GM12892 (cell line): ENCODE measurements around the gene SLC38A1.
"Not testable (repeated sequence)": the region's sequence is repeated elsewhere in the genome, so short reads cannot be mapped to it uniquely, and the experiment has no call there.

Experiments
- DNase-seq: peaks from one replicate; pipeline ENCODE4 v3.0.0; 2011; ENCODE audit not compliant: insufficient read length
- FAIRE-seq: peaks from 2 replicates; lab custom pipeline; 2011; peaks lifted over from hg19 to GRCh38; lab: Jason Lieb, UNC
- POLR2A ChIP-seq: IDR thresholded peaks from 2 replicates; pipeline ENCODE4 v1.6.1; 2011; ENCODE audit warnings: low read depth, low read length, control low read depth
- POLR2AphosphoS5 ChIP-seq: IDR thresholded peaks from 2 replicates; pipeline ENCODE4 v1.6.1; 2011; ENCODE audit warnings: low read depth, low read length, control low read depth
- TAF1 ChIP-seq: IDR thresholded peaks from 2 replicates; pipeline ENCODE4 v1.6.1; 2011; ENCODE audit warnings: low read depth, mild to moderate bottlenecking, control low read depth, low read length, borderline replicate concordance

Gene SLC38A1

DNA sequence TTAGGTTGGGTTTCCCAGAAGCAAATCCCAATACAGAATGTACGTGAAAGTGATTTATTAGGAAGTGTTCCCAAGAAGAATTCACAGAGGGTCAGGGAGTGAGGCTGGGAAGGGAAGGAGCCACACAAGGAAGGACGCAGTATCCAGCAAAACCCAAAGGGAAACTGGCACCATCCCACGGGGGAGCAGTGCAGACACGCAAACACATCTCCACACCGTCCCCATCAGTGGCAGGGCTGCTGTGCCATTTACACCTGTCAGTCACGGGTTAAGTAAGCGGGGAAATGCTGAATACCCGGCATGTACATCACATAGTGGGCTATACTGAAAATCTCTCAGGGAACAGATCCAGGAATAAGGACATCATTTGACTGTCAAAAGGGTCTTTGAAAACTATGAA lies 93.9 kb downstream of the SLC38A1 start:
- TF ChIP-seq TAF1 (no peak), POLR2A (no peak), POLR2AphosphoS5 (no peak)
- DNase-seq, result no peak
- FAIRE-seq, result peak; percentile 76

DNA sequence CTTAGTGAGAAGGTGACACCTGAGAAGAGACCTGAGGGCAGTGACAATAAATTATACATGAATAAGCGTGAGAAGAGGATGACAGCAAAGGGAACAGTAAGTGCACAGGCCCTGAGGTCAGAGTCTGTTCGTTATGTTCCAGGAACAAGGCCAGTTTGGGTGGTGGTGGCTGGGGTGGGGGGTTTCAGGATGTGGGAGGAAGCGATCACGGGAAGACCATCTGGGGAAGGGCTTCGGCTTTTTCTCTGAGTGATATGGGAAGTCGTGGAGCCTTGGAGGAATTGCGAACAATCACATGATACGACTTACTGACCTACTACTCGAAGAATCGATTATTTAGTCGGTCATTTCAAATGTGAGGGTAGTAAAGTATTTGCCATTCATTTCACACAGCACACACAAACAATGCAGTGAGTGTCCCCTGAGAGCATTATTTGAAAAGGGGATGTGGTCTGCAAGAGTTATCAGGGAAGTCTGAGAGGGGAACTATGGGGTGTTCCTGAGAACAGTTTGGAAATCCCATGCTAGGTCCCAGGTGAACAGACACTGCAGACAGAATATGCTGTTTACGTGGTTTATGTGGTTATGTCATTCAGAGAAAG lies 94.7 kb downstream of the SLC38A1 start:
- no peak for TF ChIP-seq POLR2A
- no peak for TF ChIP-seq TAF1
- TF ChIP-seq POLR2AphosphoS5, result no peak
- FAIRE-seq (peak; percentile 87), DNase-seq (no peak)

DNA sequence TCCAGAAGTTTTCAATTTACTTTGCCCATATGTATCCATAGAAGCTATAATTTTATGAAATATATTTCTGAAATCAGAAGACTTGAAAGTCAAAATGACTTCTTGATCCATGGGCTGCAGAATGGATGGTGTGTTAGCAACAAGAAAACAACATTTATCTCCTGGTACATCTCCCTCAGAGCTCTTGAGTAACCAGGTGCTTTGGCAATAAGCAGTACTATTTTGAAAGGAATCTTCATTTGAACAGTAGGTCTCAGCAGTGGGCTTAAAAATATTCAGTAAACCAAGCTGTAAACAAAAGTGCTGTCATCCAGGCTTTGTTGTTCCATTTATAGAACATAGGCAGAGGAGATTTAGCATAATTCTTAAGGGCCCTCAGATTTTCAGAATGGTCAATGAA lies 100.4 kb downstream of the SLC38A1 start:
- FAIRE-seq (no peak), DNase-seq (no peak)
- no peak for TF ChIP-seq POLR2AphosphoS5
- no peak for TF ChIP-seq TAF1
- no peak for TF ChIP-seq POLR2A

DNA sequence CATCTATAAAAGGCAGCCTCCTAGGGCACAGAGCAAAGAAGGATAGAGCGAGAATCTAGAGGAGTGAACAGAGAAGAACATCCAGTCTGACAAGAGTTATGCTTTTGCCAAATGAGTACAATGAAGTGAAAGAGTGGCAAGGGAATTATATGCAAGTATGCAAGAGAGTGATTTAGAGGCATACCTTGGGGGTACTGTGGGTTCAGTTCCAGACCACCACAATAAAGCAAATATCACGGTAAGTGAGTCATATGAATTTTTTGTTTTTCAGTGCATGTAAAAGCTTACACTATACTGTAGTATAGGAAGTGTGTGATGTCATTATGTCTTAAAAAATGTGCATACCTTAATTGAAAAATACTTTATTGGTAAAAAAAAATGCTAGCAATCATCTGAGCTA lies 101.4 kb downstream of the SLC38A1 start:
- no peak for FAIRE-seq
- no peak for DNase-seq
- TF ChIP-seq POLR2A (no peak), POLR2AphosphoS5 (no peak), TAF1 (no peak)

DNA sequence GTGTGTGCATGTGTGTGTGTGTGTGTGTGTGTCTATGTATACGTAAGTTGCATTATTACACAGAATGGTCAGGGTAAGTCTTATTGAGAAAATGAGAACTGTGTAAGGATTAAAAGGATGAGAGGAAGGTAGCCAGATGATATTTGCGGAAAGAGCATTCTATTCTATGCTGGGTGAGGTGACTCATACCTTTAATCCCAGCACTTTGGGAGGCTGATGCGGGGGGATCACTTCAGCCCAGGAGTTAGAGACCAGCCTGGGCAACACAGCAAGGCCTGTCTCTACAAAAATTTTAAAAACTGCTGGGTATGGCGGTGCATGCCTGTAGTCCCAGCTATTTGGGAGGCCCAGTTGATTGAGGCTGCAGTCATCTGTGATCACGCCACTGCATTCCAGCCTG lies 103.7 kb downstream of the SLC38A1 start:
- DNase-seq (no peak), FAIRE-seq (no peak)
- TF ChIP-seq TAF1 (no peak), POLR2A (no peak), POLR2AphosphoS5 (no peak)

DNA sequence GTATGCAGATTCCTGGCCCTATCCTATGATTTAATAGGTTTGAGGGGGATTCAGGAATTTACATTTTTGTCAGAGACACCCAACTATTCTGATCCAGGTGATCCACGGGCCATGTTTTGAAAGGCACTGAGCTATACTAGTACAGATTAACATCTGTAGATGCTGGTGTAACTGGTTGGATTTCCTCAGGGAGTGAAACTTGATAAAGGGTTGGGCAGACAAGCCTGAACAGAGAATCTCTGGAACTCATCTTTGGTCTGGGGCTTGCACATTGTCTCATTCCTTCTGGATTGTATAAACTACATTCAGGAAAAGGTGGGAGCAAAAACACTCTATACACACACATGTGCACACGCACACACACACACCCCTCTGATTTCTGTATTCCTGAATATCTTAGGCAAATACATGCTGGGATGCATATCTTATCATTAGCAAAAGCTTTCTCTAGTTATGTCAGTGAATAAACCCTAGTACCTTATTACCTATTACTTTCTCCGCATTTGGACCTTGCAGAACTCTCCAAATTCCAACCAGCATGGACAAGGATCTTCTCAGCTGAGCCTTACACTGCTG lies 104.6 kb downstream of the SLC38A1 start:
- DNase-seq, result no peak

DNA sequence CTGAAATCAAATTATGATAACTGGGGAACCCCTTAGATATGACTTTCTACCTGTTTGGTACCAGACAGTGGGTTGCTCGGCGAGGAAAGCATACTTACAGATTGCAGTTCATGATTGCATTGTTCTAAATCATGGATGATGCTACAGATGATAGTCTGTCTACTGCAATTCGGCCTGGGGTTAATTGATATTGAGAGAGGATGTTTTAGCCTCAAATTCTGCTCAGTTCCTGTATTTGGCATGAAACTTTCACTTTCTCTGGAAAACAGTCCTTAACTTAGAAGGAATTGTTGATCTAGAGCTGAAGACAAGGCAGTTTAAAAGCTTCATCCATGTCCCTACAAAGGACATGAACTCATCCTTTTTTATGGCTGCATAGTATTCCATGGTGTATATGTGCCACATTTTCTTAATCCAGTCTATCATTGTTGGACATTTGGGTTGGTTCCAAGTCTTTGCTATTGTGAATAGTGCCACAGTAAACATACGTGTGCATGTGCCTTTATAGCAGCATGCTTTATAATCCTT lies 106.2 kb downstream of the SLC38A1 start:
- FAIRE-seq, DNase-seq: not testable (repeated sequence)

More for the DNA sequence above, 104.6 kb downstream of the SLC38A1 start:
- no peak for FAIRE-seq
- TF ChIP-seq POLR2A, result no peak

DNA sequence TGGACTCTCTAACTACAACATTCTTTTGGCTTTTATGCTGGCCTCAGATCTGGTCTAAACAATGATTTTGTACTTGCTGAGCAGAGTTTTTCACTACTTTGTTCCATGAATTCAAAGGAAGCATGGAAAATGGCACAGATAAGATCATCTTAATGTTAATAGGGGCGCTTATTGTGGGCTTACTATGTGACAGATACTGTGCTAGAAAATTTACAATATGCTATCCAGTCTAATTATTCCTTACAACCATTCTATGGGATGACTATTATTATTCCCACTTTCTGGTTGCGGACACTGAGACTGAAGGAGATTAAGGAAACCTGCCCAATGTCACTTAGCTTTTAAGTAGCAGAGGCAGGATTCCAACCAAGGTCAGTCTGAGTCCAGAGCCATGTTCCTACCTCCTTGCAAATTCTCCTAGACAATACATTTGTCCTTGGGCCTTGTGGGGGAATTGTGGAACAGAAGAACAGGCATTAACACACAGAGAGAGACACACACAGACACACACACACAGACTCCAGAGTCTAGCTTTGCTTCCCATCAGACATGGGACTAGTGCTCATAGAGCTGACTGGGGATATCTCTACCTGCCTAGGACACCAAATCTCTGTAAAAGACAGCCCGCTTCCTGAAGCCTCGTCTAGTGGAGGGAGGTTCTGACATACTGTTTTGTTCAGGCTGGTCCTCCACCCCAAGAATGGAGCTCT lies 107.7 kb downstream of the SLC38A1 start:
- no peak for FAIRE-seq
- DNase-seq, result no peak
- TF ChIP-seq POLR2AphosphoS5 (no peak), TAF1 (no peak), POLR2A (no peak)

DNA sequence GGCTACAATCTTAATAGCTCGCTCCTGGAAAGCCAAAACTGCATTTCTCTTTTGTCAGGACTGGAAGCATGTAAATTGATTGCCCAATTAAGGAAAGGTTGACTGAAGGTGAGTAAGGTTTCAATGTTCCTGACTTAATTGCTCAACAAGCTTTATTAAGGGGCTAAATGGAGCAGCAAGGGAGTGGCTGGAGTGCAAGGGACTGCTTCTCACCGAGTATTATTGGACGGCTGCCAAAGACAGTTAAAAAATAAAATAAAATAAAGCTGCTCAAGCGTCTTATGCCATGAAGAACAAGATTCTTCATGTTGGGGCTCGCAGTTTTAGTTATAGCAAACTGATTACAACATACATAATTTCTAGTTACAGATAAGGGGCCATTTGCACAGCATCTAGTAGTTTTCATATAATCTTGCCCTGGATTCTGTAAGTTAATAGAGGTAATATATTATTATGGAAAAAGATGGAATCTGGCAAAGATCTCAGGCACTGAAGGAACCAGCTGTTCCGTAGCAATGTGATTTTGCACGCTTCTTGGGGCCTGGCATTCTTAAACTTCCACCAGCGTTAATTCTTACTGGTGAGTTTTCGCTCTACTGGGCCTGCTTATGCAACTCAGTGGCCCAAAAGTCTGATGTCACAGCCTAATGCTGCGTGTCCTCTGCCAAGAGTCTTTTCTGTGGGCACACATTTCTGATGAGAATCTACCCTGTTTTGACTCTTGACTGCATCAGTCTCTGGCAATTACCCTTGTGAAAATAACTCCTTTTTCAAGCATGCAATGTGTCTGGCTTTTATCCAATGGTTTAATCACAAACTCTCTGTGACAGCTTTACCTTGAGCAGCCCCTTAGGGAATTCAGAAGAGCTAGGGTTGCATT lies 108.5 kb downstream of the SLC38A1 start:
- no peak for DNase-seq
- TF ChIP-seq TAF1, result no peak
- no peak for TF ChIP-seq POLR2A
- no peak for TF ChIP-seq POLR2AphosphoS5
- FAIRE-seq, result no peak

DNA sequence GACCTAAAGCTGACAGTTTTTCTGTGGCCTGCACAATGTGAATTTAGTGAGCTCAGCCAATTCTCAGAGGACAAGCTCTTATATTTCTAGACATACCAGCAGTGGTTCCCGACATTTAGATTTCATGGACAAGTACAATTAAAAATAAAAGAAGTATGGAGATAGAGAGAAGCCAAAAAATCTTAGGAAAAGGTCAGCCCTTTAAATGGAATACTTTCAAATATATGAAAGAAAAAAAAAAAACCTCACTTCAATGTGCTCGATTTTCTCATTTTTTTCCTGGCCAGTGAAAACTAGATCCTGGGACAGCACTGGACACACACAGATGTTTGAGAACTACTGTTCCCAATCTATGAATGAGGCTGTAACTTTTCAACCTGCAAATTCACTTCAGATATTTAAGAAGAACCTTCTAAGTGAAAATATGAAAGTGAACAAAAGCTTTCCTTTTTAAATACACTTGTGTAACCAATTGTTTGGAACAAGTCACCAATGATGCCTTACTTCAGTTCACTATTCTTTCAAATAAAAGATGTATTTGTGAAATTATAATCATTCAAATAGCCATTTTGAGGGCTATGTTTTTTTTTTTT lies 109.4 kb downstream of the SLC38A1 start:
- TF ChIP-seq POLR2AphosphoS5 (no peak), POLR2A (no peak), TAF1 (no peak)
- no peak for DNase-seq
- FAIRE-seq, result no peak

DNA sequence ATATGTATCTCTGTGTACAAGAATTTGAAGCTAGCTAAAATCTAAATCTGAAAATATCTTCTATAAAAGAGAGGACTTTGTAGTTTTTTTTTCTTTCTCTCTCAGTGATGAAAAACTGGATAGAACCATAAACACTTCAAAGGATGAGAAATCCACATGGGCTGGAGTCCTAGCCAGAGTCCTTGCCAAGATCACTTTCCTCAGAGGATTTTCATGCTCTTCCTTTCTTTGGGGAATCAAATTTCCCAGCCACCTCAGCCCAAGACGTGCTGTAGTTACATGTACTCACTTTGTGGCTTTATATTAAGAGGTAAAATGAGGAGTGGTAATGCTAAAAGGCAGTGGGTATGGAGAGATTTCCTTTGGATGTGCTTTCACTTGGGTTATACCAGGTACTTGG lies 110.3 kb downstream of the SLC38A1 start:
- no peak for TF ChIP-seq TAF1
- TF ChIP-seq POLR2A, result no peak
- TF ChIP-seq POLR2AphosphoS5, result no peak
- FAIRE-seq, result no peak
- DNase-seq, result no peak
